ENCODE data around the gene MLST8.

The MLST8 gene

DNA sequence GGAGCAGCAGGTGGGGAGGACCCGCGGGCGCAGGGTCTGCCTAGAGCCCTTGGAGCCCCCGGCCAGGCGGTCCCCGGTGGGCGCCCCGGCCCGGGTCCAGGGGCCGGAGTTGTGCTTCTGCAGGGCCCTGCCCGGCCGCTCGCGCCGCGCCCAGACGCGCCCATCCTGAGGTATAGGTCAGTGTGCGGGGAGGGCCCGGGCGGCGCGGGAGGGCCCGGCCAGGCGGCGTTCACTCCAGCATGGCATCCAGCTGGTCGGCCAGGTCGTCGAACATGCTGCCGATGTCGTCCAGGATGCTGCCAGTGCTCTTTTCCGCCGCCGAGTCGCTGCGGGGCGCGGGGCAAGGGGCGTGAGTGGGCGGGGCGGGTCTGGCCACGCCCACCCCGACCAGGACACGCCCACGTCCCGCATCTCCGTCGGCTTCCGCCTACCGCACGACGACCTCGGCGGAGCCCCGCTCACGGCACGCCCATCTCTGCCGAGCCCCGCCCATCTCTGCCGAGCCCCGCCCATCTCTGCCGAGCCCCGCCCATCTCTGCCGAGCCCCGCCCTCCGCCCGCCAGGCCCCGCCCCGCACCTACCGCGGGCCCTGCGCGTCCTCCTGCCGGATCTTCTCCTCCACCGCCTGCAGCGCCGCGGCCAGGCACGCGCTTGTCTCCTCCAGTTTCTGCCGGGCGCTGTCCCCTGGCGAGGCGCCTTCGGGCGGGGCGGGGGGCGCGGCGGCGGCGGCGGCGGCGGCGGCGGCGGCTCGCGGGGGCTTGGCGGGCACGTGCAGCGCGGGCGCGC lies 26.7 kb upstream of the MLST8 start:
- no peaks in the 10 kb centered on the region for H3K36me3 ChIP-seq (ENCODE audit: insufficient read depth, low read length)
- H3K4me1 ChIP-seq (ENCODE audit: insufficient read depth, low read length), result no peaks in the 10 kb centered on the region
- H3K9ac ChIP-seq (ENCODE audit: low read depth, low read length), result no peak overlapping the region; the same call in 1 of the 2 replicates
- no peaks in the 10 kb centered on the region for H3K9me3 ChIP-seq (ENCODE audit: control insufficient read depth, insufficient read depth, low read length)

DNA sequence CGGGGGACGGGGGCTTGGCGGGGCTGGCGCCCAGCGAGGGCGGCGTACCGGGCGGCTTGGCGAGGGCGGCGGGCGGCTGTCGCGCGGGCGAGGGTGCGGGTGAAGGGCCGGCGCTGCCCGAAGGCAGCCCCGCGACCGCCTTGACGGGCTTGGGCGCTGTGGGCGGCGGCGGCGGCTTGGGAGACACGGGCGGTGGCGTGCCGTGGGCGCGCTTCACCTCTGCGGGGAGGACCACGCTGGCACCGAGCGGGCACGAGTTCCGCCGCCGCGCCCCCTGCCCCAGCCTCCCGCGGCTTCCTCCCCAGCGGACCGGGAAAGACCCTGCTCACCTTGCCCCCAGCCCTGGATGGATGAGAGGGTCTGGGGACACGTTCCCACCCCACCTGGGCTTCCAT lies 26.1 kb upstream of the MLST8 start:
- H3K4me1 ChIP-seq (ENCODE audit: insufficient read depth, low read length), result no peaks in the 10 kb centered on the region
- H3K9ac ChIP-seq (ENCODE audit: low read depth, low read length), result no peak overlapping the region
- no peaks in the 10 kb centered on the region for H3K36me3 ChIP-seq (ENCODE audit: insufficient read depth, low read length)
- H3K9me3 ChIP-seq (ENCODE audit: control insufficient read depth, insufficient read depth, low read length), result no peaks in the 10 kb centered on the region

DNA sequence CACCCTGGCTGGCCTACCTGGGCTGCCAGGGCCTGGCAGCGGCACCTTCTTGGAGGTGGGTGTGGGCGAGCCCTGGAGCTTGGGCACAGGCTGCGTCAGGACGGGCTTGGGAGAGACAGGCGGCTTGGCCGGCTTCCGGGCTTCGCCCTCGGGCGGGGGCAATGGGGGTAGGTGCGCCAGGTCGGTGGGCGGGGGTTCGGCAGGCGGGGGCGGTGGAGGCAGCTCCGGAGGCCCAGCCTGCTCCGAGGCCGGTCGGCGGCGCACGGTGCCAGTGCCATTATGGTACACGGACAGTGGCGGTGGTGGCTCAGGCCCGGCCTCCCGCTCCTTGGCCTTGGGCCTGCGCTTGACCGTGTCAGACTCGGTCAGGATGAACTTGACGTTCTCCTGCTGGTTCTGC lies 25.7 kb upstream of the MLST8 start:
- H3K9me3 ChIP-seq (ENCODE audit: control insufficient read depth, insufficient read depth, low read length), result no peaks in the 10 kb centered on the region
- H3K36me3 ChIP-seq (ENCODE audit: insufficient read depth, low read length), result no peaks in the 10 kb centered on the region
- no peak overlapping the region for H3K9ac ChIP-seq (ENCODE audit: low read depth, low read length)
- no peaks in the 10 kb centered on the region for H3K4me1 ChIP-seq (ENCODE audit: insufficient read depth, low read length)

DNA sequence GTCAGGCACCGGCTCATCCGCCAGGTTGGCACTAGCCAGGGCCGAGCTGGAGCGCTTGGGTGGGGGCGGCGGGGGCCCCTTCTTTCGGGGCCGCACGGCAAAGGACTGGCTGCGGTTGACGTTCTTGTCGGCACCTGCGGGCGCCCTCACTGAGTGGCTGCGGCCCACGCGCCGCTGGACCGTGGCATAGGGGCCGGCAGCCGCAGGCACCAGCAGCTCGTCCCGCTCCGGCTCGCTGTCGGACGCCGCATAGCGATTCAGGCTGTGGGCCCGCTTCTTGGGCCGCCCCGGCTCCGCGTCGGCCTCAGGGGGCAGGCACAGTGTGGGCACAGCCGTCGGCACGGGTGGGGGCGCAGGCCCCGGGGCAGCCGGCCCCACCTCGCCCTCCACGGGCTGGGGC lies 24.8 kb upstream of the MLST8 start:
- H3K4me1 ChIP-seq (ENCODE audit: insufficient read depth, low read length), result no peaks in the 10 kb centered on the region
- no peaks in the 10 kb centered on the region for H3K9me3 ChIP-seq (ENCODE audit: control insufficient read depth, insufficient read depth, low read length)
- no peaks in the 10 kb centered on the region for H3K36me3 ChIP-seq (ENCODE audit: insufficient read depth, low read length)
- H3K9ac ChIP-seq (ENCODE audit: low read depth, low read length), result no peak overlapping the region

DNA sequence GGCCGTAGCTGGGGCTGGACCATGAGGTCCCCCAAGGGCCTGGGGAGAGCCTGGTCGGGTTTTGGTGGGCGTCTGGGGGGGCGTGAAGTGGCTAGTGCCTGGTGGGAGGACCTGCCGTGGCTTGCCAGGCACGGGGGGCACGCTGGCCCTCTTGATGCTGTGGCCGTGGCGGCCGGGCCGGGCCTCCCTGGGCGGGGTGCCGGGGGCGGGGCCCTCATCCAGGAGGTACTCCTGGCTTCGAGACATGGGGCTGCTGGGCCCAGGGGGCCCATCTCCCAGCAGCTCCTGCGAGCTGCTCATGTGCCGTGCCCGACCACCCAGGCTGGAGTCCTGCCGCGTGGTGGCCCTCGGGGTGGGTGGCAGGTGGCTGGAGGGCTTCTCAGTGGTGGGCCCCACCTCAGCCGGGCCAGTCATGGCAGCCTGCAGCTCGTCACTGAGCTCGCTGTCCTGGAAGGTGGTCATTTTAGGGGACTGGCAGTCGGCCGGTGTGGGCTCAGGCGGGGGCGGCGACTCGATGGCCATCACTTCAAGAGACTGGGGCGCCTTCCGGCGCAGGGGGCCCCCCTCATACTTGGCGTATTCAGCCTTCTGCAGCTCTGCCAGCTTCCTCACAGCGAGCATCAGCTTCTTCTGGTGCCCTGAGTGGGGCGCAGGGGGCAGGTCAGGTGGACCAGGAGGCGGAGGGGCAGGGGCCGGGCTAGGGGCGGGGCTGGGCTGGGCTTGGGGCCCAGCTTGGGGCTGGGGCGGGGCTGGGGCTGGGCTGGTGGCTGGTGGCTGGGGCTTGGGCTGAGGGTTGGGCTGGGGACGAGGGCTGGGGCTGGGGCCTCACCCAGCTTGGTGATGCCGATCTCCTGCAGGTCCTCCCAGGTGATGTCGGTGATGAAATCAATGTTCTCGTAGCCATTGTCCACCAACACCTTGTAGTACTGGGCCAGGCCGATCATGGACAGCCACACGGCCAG lies 24.0 kb upstream of the MLST8 start:
- Histone ChIP-seq H3K4me1 (ENCODE audit: insufficient read depth, low read length) (no peaks in the 10 kb centered on the region), H3K9ac (ENCODE audit: low read depth, low read length) (no peak overlapping the region), H3K9me3 (ENCODE audit: control insufficient read depth, insufficient read depth, low read length) (no peaks in the 10 kb centered on the region), H3K36me3 (ENCODE audit: insufficient read depth, low read length) (no peaks in the 10 kb centered on the region)

DNA sequence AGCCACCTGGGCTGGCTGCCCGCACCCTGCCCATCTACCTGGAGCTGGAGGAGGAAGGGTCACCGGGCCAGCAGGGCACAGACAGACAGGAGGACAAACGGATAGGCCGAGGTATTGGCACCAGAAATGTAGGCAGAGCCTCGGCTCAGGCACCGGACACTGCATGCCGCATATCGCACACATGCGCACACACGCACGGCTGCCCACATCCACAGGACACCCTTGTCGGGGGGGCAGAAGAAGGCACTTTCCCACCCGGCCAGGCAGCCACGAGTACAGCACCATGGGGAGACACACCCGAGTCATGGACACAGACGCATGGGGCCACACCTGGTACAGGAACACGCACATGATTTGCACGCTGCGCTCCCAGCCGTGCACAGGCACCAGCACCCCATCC lies 23.3 kb upstream of the MLST8 start:
- Histone ChIP-seq H3K9me3 (ENCODE audit: control insufficient read depth, insufficient read depth, low read length) (no peaks in the 10 kb centered on the region), H3K36me3 (ENCODE audit: insufficient read depth, low read length) (no peaks in the 10 kb centered on the region), H3K4me1 (ENCODE audit: insufficient read depth, low read length) (no peaks in the 10 kb centered on the region), H3K9ac (ENCODE audit: low read depth, low read length) (no peak overlapping the region)

DNA sequence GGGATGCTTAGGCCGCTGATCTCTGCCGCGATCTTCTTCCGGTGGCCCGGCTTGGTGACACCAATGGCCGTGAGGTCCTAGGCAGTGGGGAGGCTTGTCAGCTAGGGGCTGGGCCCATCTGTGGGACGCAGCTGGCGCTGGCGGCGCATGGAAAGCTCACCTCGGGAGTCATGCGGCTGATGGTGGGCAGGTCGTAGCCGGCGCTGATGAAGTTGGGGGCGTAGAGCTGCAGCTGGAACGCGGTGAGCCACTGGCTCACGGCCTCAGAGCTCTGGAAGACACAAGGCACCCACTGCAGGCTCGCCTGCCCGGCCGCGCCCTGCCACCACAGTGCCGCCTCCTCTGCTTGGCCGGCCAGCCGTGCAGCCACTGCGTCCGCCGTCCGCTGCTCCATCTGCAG lies 21.6 kb upstream of the MLST8 start:
- no peak overlapping the region for H3K9ac ChIP-seq (ENCODE audit: low read depth, low read length)
- H3K9me3 ChIP-seq (ENCODE audit: control insufficient read depth, insufficient read depth, low read length), result no peaks in the 10 kb centered on the region
- H3K36me3 ChIP-seq (ENCODE audit: insufficient read depth, low read length), result no peaks in the 10 kb centered on the region
- no peaks in the 10 kb centered on the region for H3K4me1 ChIP-seq (ENCODE audit: insufficient read depth, low read length)

DNA sequence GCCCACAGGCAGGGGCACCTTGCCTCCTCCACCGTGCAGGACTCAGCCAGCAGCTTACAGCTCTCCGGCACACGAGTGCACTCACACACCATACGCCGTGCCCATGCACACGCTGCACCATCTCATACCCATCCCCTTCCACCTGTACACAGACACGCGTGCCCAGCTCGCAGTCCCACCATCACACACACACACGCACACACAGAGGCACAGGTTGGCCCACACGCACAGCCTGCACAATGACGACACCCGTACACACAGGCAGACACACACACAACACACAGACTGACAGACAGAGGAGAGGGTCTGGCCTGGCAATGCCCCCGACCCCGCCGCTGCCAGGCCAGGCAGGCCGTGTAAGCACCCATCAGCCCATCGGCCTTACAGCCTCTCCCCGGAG lies 20.9 kb upstream of the MLST8 start:
- no peaks in the 10 kb centered on the region for H3K36me3 ChIP-seq (ENCODE audit: insufficient read depth, low read length)
- H3K4me1 ChIP-seq (ENCODE audit: insufficient read depth, low read length), result no peaks in the 10 kb centered on the region
- no peaks in the 10 kb centered on the region for H3K9me3 ChIP-seq (ENCODE audit: control insufficient read depth, insufficient read depth, low read length)
- H3K9ac ChIP-seq (ENCODE audit: low read depth, low read length), result no peak overlapping the region

DNA sequence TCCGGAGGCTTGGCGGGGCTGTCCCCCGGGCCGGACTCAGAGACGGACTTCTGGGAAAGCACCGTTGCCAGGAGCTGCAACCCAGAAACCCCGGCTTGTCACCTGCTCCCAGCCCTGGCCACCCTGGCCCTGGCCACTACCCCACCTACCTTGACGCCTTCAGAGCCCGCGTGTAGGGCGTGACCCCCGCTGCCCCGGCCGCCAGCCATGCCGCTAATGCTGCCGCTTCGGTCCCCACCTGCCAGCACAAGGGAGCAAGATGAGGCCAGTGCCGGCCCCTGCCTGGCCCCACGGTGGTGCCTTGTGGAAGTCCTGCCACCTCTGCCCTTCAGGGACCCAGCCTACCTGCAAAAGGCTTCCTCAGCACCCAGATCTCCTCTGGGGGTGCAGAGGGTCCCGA lies 20.3 kb upstream of the MLST8 start:
- H3K4me1 ChIP-seq (ENCODE audit: insufficient read depth, low read length), result no peaks in the 10 kb centered on the region
- no peaks in the 10 kb centered on the region for H3K9me3 ChIP-seq (ENCODE audit: control insufficient read depth, insufficient read depth, low read length)
- H3K9ac ChIP-seq (ENCODE audit: low read depth, low read length), result no peak overlapping the region
- no peaks in the 10 kb centered on the region for H3K36me3 ChIP-seq (ENCODE audit: insufficient read depth, low read length)

DNA sequence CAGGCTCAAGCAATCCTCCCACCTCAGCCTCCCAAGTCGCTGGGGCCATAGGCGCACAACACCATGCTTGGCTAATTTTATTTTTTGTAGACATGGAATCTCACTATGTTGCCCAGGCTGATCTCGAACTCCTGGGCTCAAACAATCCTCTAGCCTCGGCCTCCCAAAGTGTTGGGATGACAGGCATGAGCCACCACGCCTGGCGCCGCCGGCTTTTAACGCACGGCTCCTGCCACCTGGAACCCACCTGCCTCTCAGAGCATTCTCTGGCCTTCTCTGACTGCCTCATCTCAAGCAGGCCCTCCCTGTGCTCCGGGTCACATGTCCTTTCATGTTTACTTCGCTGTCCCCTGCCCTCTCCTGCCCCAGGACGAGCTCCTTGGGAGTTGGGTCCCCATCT lies 19.2 kb upstream of the MLST8 start:
- H3K4me1 ChIP-seq (ENCODE audit: insufficient read depth, low read length), result no peaks in the 10 kb centered on the region
- no peaks in the 10 kb centered on the region for H3K9me3 ChIP-seq (ENCODE audit: control insufficient read depth, insufficient read depth, low read length)
- no peak overlapping the region for H3K9ac ChIP-seq (ENCODE audit: low read depth, low read length)
- no peaks in the 10 kb centered on the region for H3K36me3 ChIP-seq (ENCODE audit: insufficient read depth, low read length)

DNA sequence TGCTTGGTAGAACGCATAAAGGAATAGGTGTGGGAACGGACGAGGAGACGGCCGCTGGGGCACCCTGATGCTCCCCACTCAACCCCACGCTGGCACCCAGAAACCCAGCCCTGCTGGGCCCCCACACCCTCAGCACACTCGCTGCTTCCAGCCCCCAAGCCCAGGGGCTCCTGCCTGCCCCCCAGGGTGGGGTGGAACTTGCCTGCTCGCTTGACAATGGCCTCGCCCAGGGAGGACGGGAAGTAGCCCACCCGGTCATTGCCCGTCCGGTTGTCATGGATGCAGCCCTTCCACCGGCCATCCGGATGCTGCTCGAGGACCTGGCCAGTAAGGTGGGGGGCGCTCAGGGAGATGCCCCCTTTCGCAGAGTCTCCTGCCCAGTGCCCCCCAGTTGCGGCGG lies 18.7 kb upstream of the MLST8 start:
- H3K9ac ChIP-seq (ENCODE audit: low read depth, low read length), result no peak overlapping the region
- no peaks in the 10 kb centered on the region for H3K36me3 ChIP-seq (ENCODE audit: insufficient read depth, low read length)
- H3K4me1 ChIP-seq (ENCODE audit: insufficient read depth, low read length), result no peaks in the 10 kb centered on the region
- no peaks in the 10 kb centered on the region for H3K9me3 ChIP-seq (ENCODE audit: control insufficient read depth, insufficient read depth, low read length)

DNA sequence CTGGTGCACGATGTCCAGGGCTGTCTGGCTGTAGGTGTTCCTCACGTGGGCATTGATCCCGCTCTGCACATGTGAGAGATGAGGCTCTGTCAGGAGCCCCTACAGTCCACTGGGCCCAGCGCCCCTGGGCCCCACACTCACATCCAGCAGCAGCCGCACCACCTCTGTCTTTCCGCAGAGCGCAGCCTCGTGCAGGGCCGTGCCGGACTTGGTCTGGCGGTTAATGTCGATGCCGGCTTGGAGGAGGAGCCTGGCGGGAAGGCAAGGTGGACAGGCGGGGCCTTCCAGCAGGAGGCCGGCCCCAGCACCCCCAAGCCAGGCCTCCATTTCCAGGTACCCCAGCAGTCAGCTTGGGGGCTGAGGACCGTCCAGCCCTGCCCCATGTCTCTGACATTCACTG lies 18.0 kb upstream of the MLST8 start:
- Histone ChIP-seq H3K36me3 (ENCODE audit: insufficient read depth, low read length) (no peaks in the 10 kb centered on the region), H3K4me1 (ENCODE audit: insufficient read depth, low read length) (no peaks in the 10 kb centered on the region), H3K9me3 (ENCODE audit: control insufficient read depth, insufficient read depth, low read length) (no peaks in the 10 kb centered on the region), H3K9ac (ENCODE audit: low read depth, low read length) (no peak overlapping the region)

DNA sequence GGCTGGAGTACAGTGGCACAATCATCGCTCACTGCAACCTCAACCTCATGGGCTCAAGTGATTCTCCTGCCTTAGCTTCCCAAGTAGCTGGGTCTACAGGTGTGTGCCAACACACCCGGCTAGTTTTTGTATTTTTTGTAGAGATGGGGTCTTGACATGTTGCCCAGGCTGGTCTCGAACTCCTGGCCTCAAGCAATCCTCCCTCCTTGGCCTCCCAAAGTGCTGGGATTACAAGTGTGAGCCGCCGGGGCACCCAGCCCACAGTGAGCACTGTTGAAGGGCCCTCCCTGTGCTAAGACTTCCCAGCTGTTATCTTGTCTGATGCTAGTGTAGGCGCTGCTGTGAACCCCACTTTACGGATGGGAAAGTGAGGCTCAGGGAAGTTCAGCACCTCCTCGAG lies 16.9 kb upstream of the MLST8 start:
- no peaks in the 10 kb centered on the region for H3K9me3 ChIP-seq (ENCODE audit: control insufficient read depth, insufficient read depth, low read length)
- no peaks in the 10 kb centered on the region for H3K4me1 ChIP-seq (ENCODE audit: insufficient read depth, low read length)
- no peaks in the 10 kb centered on the region for H3K36me3 ChIP-seq (ENCODE audit: insufficient read depth, low read length)
- H3K9ac ChIP-seq (ENCODE audit: low read depth, low read length), result no peak overlapping the region

DNA sequence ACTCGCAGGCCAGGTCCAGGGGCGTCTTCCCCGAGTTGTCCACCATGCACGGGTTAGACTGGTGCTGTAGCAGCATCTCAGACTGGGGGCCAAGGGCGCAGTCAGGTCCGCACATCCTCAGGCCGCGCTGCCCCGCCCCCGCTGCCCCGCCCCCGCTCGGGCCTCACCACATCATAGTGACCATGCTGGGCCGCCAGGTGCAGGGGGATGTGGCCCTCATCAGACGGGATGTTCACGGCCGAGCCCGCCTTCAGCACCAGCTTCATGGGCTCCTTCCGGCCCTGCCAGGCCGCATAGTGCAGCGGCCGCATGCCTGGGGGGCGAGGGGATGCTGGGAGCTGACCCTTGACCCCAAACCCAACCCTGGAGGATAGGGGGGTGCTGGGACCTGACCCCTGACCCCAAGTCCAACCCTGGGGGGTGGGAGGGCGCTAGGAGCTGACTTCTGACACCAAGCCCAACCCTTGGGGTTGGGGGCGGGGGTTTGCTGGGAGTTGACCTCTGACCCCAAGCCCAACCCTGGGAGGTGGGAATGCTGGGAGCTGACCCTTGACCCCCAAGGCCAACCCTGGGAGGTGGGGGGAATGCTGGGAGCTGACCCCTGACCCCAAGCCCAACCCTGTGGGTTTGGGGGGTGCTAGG lies 15.9 kb upstream of the MLST8 start:
- no peak overlapping the region for H3K9ac ChIP-seq (ENCODE audit: low read depth, low read length)

More for the DNA sequence above, 15.9 kb upstream of the MLST8 start:
- Histone ChIP-seq H3K4me1 (ENCODE audit: insufficient read depth, low read length) (no peaks in the 10 kb centered on the region), H3K9me3 (ENCODE audit: control insufficient read depth, insufficient read depth, low read length) (no peaks in the 10 kb centered on the region), H3K36me3 (ENCODE audit: insufficient read depth, low read length) (no peaks in the 10 kb centered on the region)

Data from ES-I3 (cell line).